ENCODE data around the gene SLC35G1.

SLC35G1 gene

GRCh38 chr10:93893646-93894515 is at the start of gene SLC35G1:
TSS of gene SLC35G1 (plus strand) at chr10:93893978. CDS start at chr10:93894034, 56 bp downstream.
- peak; percentile 96 for DNase-seq (ENCODE audit: low spot score)

- DNase-seq (ENCODE audit: low spot score) = no peak
Observed at GRCh38 chr10:93844979-93845626, 48.7 kb upstream of the SLC35G1 start.

GRCh38 chr10:93849593-93849992 is 44.2 kb upstream of the SLC35G1 start:
- DNase-seq (ENCODE audit: low spot score) = peak; percentile 46

GRCh38 chr10:93850031-93851015 is 43.5 kb upstream of the SLC35G1 start:
- peak; percentile 14 for DNase-seq (ENCODE audit: low spot score)

GRCh38 chr10:93851169-93851568 is 42.6 kb upstream of the SLC35G1 start:
- no peak for DNase-seq (ENCODE audit: low spot score)

- no peak for DNase-seq (ENCODE audit: low spot score)
Observed at GRCh38 chr10:93852476-93853095, 41.2 kb upstream of the SLC35G1 start.

GRCh38 chr10:93854975-93855374 is 38.8 kb upstream of the SLC35G1 start:
- no peak for DNase-seq (ENCODE audit: low spot score)

- DNase-seq (ENCODE audit: low spot score) = no peak
Observed at GRCh38 chr10:93856349-93857145, 37.2 kb upstream of the SLC35G1 start.

GRCh38 chr10:93859049-93859655 is 34.6 kb upstream of the SLC35G1 start:
- peak; percentile 18 for DNase-seq (ENCODE audit: low spot score)

- no peak for DNase-seq (ENCODE audit: low spot score)
Observed at GRCh38 chr10:93861825-93862224, 32.0 kb upstream of the SLC35G1 start.

- no peak for DNase-seq (ENCODE audit: low spot score)
Observed at GRCh38 chr10:93865794-93866425, 27.9 kb upstream of the SLC35G1 start.

GRCh38 chr10:93867525-93867924 is 26.3 kb upstream of the SLC35G1 start:
- no peak for DNase-seq (ENCODE audit: low spot score)

GRCh38 chr10:93871671-93872204 is 22.0 kb upstream of the SLC35G1 start:
- no peak for DNase-seq (ENCODE audit: low spot score)

- DNase-seq (ENCODE audit: low spot score) = no peak
Observed at GRCh38 chr10:93872375-93873158, 21.2 kb upstream of the SLC35G1 start.

GRCh38 chr10:93873420-93874115 is 20.2 kb upstream of the SLC35G1 start:
- peak; percentile 10 for DNase-seq (ENCODE audit: low spot score)

- no peak for DNase-seq (ENCODE audit: low spot score)
Observed at GRCh38 chr10:93874309-93875031, 19.3 kb upstream of the SLC35G1 start.

GRCh38 chr10:93875032-93875358 is 18.8 kb upstream of the SLC35G1 start:
- DNase-seq (ENCODE audit: low spot score) = no peak

GRCh38 chr10:93876381-93876780 is 17.4 kb upstream of the SLC35G1 start:
- DNase-seq (ENCODE audit: low spot score) = no peak
